ENCODE data around the gene SENP3.
A peak's percentile ranks its signal among the peaks of the same experiment; 100 is the strongest.

The SENP3 gene

GRCh38 chr17:7556627-7557026 is 5.1 kb upstream of the SENP3 start:
- no peak for DNase-seq (ENCODE audit: low read depth)

DNA sequence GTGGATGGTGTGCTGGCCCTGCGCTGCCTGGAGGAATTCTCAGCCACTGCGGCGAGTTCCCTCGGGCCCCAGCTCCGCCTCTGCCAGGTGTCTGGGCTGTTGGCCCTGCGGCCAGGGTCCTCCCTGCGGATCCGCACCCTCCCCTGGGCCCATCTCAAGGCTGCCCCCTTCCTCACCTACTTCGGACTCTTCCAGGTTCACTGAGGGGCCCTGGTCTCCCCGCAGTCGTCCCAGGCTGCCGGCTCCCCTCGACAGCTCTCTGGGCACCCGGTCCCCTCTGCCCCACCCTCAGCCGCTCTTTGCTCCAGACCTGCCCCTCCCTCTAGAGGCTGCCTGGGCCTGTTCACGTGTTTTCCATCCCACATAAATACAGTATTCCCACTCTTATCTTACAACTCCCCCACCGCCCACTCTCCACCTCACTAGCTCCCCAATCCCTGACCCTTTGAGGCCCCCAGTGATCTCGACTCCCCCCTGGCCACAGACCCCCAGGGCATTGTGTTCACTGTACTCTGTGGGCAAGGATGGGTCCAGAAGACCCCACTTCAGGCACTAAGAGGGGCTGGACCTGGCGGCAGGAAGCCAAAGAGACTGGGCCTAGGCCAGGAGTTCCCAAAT is 4.5 kb upstream of the SENP3 start:
- DNase-seq (ENCODE audit: low read depth), result no peak

DNA sequence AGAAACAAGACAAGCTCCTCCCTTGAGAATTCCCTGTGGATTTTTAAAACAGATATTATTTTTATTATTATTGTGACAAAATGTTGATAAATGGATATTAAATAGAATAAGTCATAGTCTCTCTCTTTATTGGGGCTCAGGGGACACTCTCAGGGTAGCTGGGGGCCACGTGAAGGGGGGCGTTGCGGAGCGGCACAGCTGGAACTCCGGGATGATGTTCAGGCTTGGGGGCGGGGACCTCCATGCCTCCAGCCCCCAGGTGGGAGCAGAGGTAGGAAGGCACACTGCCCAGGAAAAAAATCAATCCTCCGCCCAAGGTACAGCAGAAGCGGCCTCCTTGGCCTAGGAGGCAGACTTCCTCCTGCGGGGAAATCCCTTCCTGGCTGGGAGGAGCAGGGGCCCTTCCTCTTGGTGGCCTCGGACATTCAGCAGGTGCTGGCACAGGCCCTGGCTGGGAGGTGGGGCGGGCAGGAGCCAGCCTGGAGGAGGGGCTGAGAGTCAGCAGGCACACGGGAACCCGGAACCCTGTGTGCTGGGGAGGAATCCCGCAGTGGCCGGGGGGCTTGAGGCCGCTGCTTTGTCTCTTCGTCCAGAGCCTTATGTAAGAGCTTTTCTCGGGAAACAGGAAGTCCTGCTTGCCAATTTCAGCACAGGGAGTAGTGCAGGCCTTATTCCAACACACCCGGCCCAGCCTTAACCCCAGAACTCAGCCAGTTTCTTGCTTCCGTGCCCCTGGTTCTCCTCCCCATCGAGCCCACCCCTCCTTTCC is 3.8 kb upstream of the SENP3 start:
- peak; percentile 63 for DNase-seq (ENCODE audit: low read depth)

- no peak for DNase-seq (ENCODE audit: low read depth)
Measured at GRCh38 chr17:7558544-7559319, 3.0 kb upstream of the SENP3 start, which contains the start of gene TNFSF13. Gene TNFSF13 (plus strand): TSS chr17:7558750. CDS start chr17:7559040, 290 bp downstream.

- DNase-seq (ENCODE audit: low read depth), result no peak
Measured at GRCh38 chr17:7559320-7560171, 2.2 kb upstream of the SENP3 start.

- DNase-seq (ENCODE audit: low read depth), result peak; percentile 52
Measured at GRCh38 chr17:7560172-7561027, 1.3 kb upstream of the SENP3 start.

DNA sequence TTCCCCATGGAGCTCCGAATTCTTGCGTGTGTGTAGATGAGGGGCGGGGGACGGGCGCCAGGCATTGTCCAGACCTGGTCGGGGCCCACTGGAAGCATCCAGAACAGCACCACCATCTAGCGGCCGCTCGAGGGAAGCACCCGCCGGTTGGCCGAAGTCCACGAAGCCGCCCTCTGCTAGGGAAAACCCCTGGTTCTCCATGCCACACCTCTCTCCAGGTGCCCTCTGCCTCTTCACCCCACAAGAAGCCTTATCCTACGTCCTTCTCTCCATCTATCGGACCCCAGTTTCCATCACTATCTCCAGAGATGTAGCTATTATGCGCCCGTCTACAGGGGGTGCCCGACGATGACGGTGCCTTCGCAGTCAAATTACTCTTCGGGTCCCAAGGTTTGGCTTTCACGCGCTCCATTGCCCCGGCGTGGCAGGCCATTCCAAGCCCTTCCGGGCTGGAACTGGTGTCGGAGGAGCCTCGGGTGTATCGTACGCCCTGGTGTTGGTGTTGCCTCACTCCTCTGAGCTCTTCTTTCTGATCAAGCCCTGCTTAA is 617 bp upstream of the SENP3 start:
- peak; percentile 70 for DNase-seq (ENCODE audit: low read depth)

DNA sequence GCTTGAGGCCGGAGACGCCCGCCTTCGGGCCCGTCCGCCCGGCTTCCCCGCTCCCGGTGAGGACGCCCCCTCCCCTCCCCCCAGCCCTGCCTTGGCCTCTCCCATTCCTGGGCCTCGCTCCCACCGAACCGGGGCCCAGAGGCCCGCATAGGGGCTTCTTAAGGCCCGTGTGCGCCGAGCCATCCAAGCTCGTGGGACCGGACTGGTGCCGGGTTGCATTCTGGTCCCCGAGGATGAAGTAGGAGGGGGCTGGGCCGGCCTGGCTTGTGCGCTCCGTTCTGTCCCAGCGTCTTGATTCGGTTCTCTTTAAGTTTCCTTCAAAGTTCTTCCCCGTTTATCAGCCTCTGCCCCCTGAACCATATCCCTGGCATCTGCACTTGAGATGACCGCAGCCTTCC is 488 bp downstream of the SENP3 start:
- DNase-seq (ENCODE audit: low read depth), result no peak

DNA sequence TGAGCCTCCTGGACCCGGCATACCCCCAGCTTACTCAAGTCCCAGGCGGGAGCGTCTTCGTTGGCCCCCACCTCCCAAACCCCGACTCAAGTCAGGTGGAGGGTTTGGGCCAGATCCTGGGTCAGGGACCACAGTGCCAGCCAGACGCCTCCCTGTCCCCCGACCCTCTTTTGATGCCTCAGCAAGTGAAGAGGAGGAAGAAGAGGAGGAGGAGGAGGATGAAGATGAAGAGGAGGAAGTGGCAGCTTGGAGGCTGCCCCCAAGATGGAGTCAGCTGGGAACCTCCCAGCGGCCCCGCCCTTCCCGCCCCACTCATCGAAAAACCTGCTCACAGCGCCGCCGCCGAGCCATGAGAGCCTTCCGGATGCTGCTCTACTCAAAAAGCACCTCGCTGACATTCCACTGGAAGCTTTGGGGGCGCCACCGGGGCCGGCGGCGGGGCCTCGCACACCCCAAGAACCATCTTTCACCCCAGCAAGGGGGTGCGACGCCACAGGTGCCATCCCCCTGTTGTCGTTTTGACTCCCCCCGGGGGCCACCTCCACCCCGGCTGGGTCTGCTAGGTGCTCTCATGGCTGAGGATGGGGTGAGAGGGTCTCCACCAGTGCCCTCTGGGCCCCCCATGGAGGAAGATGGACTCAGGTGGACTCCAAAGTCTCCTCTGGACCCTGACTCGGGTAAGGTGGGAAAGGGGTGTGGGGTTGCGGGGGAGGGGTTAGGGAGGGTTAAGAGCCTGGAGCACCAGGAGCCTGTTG is 1.6 kb downstream of the SENP3 start:
- no peak for DNase-seq (ENCODE audit: low read depth)

GRCh38 chr17:7569571-7569970 is 7.9 kb downstream of the SENP3 start:
- no peak for DNase-seq (ENCODE audit: low read depth)

DNA sequence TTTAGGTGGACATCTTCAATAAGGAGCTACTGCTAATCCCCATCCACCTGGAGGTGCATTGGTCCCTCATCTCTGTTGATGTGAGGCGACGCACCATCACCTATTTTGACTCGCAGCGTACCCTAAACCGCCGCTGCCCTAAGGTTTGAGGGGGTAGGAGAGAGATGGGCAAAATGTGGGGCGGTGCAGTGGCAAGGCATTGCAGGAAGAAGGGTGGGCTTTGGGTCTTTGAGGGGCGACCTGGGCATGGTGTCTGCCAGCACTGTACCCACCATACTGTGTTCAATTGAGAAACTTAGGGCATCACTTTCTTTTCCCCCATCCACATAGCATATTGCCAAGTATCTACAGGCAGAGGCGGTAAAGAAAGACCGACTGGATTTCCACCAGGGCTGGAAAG is 8.6 kb downstream of the SENP3 start:
- no peak for DNase-seq (ENCODE audit: low read depth)

DNA sequence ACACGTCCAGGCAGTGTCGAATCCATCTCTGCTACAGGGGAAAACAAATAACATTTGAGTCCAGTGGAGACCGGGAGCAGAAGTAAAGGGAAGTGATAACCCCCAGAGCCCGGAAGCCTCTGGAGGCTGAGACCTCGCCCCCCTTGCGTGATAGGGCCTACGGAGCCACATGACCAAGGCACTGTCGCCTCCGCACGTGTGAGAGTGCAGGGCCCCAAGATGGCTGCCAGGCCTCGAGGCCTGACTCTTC is 10.5 kb downstream of the SENP3 start:
- DNase-seq (ENCODE audit: low read depth), result no peak

- peak; percentile 99 for DNase-seq (ENCODE audit: low read depth)
Measured at GRCh38 chr17:7572588-7573323, 11.0 kb downstream of the SENP3 start.

GRCh38 chr17:7573324-7574080 is 11.8 kb downstream of the SENP3 start:
- peak; percentile 91 for DNase-seq (ENCODE audit: low read depth)

GRCh38 chr17:7574176-7574953 is 12.6 kb downstream of the SENP3 start:
- peak; percentile 53 for DNase-seq (ENCODE audit: low read depth)

GRCh38 chr17:7575481-7575883 is 13.8 kb downstream of the SENP3 start:
- no peak for DNase-seq (ENCODE audit: low read depth)

DNA sequence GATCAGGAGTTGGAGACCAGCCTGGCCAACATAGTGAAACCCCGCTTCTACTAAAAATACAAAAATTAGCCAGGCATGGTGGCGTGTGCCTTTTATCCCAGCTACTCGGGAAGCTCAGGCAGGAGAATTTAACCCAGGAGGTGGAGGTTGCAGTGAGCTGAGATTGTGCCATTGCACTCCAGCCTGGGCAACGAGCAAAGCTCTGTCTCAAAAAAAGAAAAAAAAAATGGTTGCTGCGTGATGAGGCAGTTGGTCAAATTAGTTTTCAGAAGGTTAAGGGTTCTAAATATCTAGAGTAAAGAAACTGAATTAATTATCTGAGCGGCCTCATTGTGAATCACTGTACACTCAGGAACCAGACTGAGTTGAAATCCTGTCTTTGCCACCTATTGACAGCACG is 14.2 kb downstream of the SENP3 start:
- no peak for DNase-seq (ENCODE audit: low read depth)

GRCh38 chr17:7576432-7576937 is 14.8 kb downstream of the SENP3 start:
- no peak for DNase-seq (ENCODE audit: low read depth)

Data from amniotic epithelial cell (primary cell).